Pancreas (tissue), 10 donors: ENCODE measurements around the gene HLA-DOB. TPM values are rescaled to one million over a fixed set of nuclear protein-coding genes. Genes with fewer than 3 reads are reported as not detected.

Experiments
- ATAC-seq, 4 donors: fragments of 200-7000 bp; cut with Tn5 transposase; one replicate each; pipeline versions ENCODE4 v1.8.0 to v1.9.1; 2020; ENCODE audit warnings: mild to moderate bottlenecking in 4 of 4, moderate library complexity in 4 of 4
- DNase-seq, 6 donors: peaks; one replicate each; pipeline ENCODE4 v3.0.0-alpha.2; 2020
- FAIRE-seq: peaks from 2 replicates; lab custom pipeline; 2012; peaks lifted over from hg19 to GRCh38; lab: Jason Lieb, UNC
- H3K27ac ChIP-seq, 4 donors: fragments of 200-600 bp; sonication (generic); 1 replicate in 3 of 4; 2 replicates in 1 of 4; pipeline versions ENCODE4 v1.5.0 to v1.8.0; 2020
- H3K27me3 ChIP-seq, 4 donors: fragments of 200-600 bp; one replicate each; pipeline ENCODE4 v1.8.0; 2021
- H3K36me3 ChIP-seq, 3 donors: fragments of 200-600 bp; sonication (generic) in 1 of 3; one replicate each; pipeline versions ENCODE4 v1.5.0 to v1.8.0; 2020 to 2021
- H3K4me1 ChIP-seq, 3 donors: fragments of 200-600 bp; one replicate each; pipeline ENCODE4 v1.8.0; 2021
- H3K4me3 ChIP-seq, 4 donors: fragments of 200-600 bp; sonication (generic) in 2 of 4; one replicate each; pipeline versions ENCODE4 v1.5.0 to v1.8.0; 2020 to 2021
- H3K9me3 ChIP-seq, 4 donors: fragments of 200-600 bp; one replicate each; pipeline ENCODE4 v1.8.0; 2021
- CTCF ChIP-seq, 4 donors: fragments of 200-600 bp; sonication (generic) in 3 of 4; IDR thresholded peaks; one replicate each; pipeline versions ENCODE4 v1.5.0 to v1.8.0; 2021; ENCODE audit warnings: antibody characterized with exemption in 4 of 4
- WGBS, 2 donors: extraction: QIAGEN DNeasy Blood & Tissue Kit; methylation state at CpG; one replicate each; pipeline ENCODE4 v1.1.7; 2013; 5-methylcytosine and 5-hydroxymethylcytosine counted together
- intact Hi-C, 3 donors: fragments of 100-400 bp; cut with DNase I; formaldehyde crosslinking; loops; one replicate each; pipeline versions ENCODE4 v1.11.1 to v1.14.2; 2022
- polyA plus RNA-seq, 2 donors: library from polyadenylated mRNA; stranded (reverse); fragments of 200-250 nt; gene quantifications; one replicate each; pipeline ENCODE4 v1.2.3, GENCODE V29; 2013
- total RNA-seq, 6 donors: library from RNA; stranded (reverse); fragmentation: NEBNext Ultra II Directional in 4 of 6; extraction: Animal tissue kit (Norgen Biotek cat#: 25700) in 4 of 6; gene quantifications; one replicate each; pipeline versions ENCODE4 v1.2.1 to v1.2.4, GENCODE V29; 2021 to 2023
- donor health status: healthy with polysubstance abuse.
- donor health status: DM: no; HTN: no; CAD: no; lungs with moderate emphysema.
- donor health status: DM: no; HTN: no; CAD: no.
- donor health status: control.
- donor health status: control.
- donor health status: Bipolar disorder and iron deficiency.
- donor health status: DM: yes; HTN: yes; CAD: no.
- donor health status: DM: no; HTN: no; CAD: no.
- donor health status: DM: no; HTN: no; CAD: no.
- donor health status: DM: yes; HTN: yes; CAD: no.

The HLA-DOB gene
- total and polyA plus RNA-seq, 8 donors = 0.21 to 0.87 (median 0.45) TPM; not detected in 4

- 7 to 8% methylated on average over 30 of the region's 30 CpGs for WGBS, 2 donors
- H3K4me3 ChIP-seq = no peak overlapping the region
- no peaks in the 10 kb centered on the region for H3K4me1 ChIP-seq
- no peaks in the 10 kb centered on the region for H3K9me3 ChIP-seq
- intact Hi-C loops = loop anchor here in 2 of 3 donors (5.0 to 10.0 kb wide), 3 partner anchors 372 to 552 kb away; no protein-coding TSS in a partner anchor
- no peaks in the 10 kb centered on the region for H3K36me3 ChIP-seq
- ATAC-seq (peak; percentile 68 to 90 (median 88)), FAIRE-seq (no peak), DNase-seq (peak; percentile 42 to 95 (median 76))
- peak; percentile 82 to 91 (median 88) for TF ChIP-seq CTCF (IDR thresholded peaks at IDR 0.05)
- peaks cover 0 to 14% (median 2%) of the 10 kb centered on the region in 4 donors for H3K27me3 ChIP-seq
- H3K27ac ChIP-seq = no peak overlapping the region
These were observed 19.7 kb downstream of the HLA-DOB start for GRCh38 chr6:32796848-32797776.

- intact Hi-C loops = loop anchor here in 2 of 3 donors (10.0 kb wide), 2 partner anchors 370 to 550 kb away; no protein-coding TSS in a partner anchor
- no peak for FAIRE-seq
- 19 to 50% methylated on average over 2 of the region's 2 CpGs for WGBS, 2 donors
These were observed 22.3 kb downstream of the HLA-DOB start for GRCh38 chr6:32794510-32794909.

GRCh38 chr6:32792901-32793435 is 23.8 kb downstream of the HLA-DOB start:
- Histone ChIP-seq H3K36me3 (no peaks in the 10 kb centered on the region), H3K4me1 (no peaks in the 10 kb centered on the region), H3K27me3 (peaks cover 0 to 10% (median 2%) of the 10 kb centered on the region in 4 donors), H3K4me3 (no peak overlapping the region), H3K27ac (no peak overlapping the region), H3K9me3 (no peaks in the 10 kb centered on the region)
- ATAC-seq = no peak
- 57 to 60% methylated on average over 3 of the region's 3 CpGs for WGBS, 2 donors
- no peak for DNase-seq
- intact Hi-C loops = loop anchor here in 2 of 3 donors (10.0 kb wide), 2 partner anchors 368 to 548 kb away; no protein-coding TSS in a partner anchor
- no peak for TF ChIP-seq CTCF (IDR thresholded peaks at IDR 0.05)
- FAIRE-seq = no peak

More at GRCh38 chr6:32794510-32794909, 22.3 kb downstream of the HLA-DOB start:
- Histone ChIP-seq H3K4me3 (no peak overlapping the region), H3K27me3 (peaks cover 0 to 14% (median 2%) of the 10 kb centered on the region in 4 donors), H3K36me3 (no peaks in the 10 kb centered on the region), H3K4me1 (no peaks in the 10 kb centered on the region), H3K27ac (no peak overlapping the region), H3K9me3 (no peaks in the 10 kb centered on the region)
- TF ChIP-seq CTCF (IDR thresholded peaks at IDR 0.05) = no peak
- peak in 2 of 4 donors; percentile 39 to 58 for ATAC-seq
- no peak for DNase-seq

GRCh38 chr6:32790306-32790705 is 26.5 kb downstream of the HLA-DOB start:
- 32 to 37% methylated on average over 2 of the region's 2 CpGs for WGBS, 2 donors
- no peak for FAIRE-seq
- H3K9me3 ChIP-seq = no peaks in the 10 kb centered on the region
- no peaks in the 10 kb centered on the region for H3K36me3 ChIP-seq
- H3K4me1 ChIP-seq = no peaks in the 10 kb centered on the region
- H3K27ac ChIP-seq = no peak overlapping the region
- DNase-seq = no peak
- intact Hi-C loops = loop anchor here in 2 of 3 donors (10.0 kb wide), 2 partner anchors 366 to 546 kb away; no protein-coding TSS in a partner anchor
- ATAC-seq = no peak
- peaks cover 0 to 13% (median 2%) of the 10 kb centered on the region in 4 donors for H3K27me3 ChIP-seq
- no peak overlapping the region for H3K4me3 ChIP-seq
- no peak for TF ChIP-seq CTCF (IDR thresholded peaks at IDR 0.05)
